HG03045 (cell line): ENCODE measurements around the gene FLNB.
A peak's percentile ranks its signal among the peaks of the same experiment; 100 is the strongest.
"Not testable (repeated sequence)": the region's sequence is repeated elsewhere in the genome, so short reads cannot be mapped to it uniquely, and the experiment has no call there.

Experiments used
- ATAC-seq: cut with Tn5 transposase; IDR thresholded peaks from one replicate; pipeline ENCODE4 v1.9.1; 2021; ENCODE audit warnings: mild to moderate bottlenecking, moderate library complexity; ENCODE audit not compliant: unreplicated experiment

The FLNB gene

DNA sequence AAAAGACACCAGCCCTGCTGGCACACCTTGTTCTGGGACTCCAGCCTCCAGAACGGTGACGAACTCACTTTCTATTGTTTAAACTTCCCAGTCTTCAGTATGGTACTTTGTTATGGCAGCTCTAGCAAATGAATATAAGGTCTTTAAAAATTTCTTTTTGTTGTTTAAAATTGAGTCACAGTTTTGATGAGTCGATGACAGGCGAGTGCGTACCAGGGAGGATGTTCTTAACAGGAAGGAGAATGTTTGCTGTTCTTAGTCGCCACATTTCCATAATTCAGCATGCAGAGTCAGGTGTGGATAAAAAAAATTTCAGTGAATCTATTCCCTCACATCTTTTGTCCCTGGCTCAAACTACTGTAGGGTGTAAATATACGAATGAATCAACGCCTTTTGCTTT lies 190.1 kb downstream of the FLNB start:
- no peak for ATAC-seq

DNA sequence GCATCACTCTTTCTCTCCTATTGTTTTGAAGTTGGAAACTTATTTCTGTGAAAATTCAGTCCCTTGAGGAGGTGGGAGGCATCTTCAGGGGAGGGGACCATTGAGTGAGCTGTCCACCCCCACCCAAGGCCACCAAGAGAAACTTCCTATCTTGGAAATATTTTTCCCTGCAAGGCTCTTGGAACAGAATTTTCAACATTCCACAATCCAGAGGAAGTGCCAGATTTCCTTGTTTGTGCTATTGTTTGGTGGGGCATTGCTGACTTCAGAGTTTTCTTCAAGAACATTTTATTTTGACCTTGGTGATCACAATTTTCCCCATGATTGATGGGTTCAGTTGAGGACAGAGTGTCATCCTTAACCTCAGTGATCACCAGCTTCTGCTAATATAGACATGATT lies 190.6 kb downstream of the FLNB start:
- ATAC-seq = no peak

DNA sequence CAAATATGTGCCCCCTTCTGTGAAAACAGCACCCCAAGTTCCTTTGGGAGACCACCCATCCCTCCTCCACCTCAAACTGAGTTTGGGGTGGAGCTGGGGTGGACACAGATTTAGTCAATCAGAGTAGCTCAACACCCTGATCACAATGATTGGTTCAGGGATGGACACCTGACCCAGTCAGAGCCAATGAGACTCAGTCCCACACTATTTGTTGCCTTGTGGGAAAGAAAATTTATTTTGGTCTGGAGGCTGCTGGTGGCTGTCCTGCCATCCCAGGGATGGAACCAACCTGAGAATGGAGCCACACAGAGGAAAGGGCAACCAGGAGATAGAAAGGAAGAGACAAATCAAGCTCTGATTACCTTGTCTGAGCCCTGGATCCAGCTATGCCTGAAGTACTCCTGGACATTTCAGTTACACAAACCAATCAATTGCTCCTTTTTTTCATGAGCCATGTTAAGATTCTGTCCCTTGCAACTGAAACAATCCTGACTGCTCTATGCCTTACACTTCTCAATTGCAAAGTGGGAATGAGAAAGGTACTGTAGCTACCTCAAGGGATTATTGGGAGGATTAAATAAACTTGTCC lies 192.0 kb downstream of the FLNB start:
- ATAC-seq = no peak

DNA sequence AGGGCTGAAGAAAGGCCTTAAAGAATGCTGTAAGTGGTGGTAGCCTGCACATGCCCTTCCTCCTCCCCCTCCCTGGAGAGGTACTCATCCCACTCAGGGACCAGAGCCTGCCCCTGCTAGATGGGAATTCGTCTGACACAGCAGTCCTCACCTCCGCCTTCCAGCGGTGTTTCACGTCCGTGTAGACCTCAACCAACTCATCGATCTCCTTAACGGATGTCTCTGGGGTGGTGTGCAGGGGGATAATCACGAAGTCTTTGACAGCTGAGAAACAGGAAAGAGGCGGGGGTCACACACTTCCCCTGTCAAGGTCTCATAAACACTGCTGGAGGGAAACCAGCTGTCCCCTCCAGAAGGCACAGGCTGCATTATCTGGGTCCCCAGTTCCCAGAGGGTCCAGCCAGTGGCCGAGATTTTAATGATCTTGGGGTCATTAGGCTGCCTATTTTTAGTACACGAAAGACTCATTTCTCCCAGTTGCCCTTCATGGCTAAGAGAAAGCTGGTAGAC lies 192.7 kb downstream of the FLNB start:
- no peak for ATAC-seq

DNA sequence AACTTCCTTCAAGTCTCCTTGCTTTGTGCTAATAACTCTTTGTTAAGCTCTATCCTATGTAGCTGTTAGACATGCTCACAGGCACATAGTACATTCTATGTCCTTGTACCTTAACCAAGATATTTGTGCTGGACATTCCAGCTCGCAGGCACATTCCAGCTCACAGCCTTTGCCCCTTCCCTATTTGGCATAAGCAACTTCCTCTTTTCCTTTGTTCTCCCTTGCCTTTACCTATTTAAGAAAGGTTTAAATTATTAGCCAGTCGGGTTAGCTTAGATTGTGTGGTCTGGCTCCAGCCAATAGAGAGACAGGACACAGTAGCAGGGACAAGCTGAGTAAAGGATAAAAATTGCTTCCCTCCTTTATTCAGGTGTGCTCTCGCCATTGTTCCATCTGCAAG lies 193.2 kb downstream of the FLNB start:
- not testable (repeated sequence) for ATAC-seq

DNA sequence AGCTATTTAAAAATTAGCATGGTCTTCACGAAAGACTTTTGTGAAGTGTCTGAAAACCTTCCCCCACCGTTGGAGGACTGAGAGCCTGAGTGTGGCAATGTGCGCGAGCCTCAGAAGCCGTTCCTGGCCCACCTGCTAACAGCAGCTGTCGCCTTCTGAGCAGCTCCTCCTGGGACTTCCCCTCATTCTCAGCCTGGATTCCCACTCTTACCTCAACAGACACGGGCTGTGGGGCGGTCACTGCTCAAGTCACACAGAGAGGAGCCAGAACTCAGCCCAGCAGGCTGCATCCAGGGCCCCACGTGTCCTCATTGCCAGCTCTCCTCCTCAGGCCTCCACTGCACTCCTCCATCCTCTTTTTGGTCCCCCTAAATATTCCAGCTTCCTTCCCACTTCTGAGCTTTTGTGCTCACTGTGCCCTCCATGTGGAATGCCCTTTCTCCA lies 194.7 kb downstream of the FLNB start:
- peak; percentile 79 for ATAC-seq

DNA sequence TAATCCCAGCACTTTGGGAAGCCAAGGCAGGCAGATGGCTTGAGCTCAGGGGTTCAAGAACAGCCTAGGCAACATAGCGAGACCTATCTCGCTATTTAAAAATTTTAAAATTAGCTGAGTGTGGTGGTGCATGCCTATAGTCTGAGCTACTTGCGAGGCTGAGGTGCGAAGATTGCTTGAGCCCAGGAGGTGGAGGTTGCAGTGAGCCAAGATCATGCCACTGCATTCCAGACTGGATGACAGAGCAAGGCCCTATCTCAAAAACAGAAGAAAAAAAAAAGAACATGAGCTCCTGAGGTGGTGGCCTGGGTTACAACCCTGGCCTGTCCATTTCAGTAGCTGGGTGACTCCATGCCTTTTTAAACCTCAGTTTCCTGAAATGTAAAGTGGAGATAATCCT lies 195.3 kb downstream of the FLNB start:
- ATAC-seq = no peak

DNA sequence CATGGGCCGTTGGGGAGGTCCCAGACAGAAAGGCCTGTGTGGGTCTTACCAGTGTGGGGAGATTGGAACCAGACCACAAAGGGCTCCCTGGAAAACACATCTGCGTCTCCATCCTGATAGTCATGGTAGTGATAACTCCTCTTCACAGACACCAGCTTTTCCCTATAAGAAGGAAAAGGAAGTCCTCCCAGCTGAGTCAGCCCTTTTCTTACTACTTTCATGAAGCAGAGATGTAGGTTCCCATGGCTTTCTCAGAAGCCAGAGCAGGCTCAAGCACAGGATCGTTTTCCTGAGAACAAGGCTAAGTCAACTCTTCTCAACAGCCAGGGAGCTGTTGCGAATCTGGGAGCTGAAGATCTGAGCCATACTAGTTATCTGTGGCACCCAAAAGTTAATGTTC lies 196.5 kb downstream of the FLNB start:
- ATAC-seq = no peak

DNA sequence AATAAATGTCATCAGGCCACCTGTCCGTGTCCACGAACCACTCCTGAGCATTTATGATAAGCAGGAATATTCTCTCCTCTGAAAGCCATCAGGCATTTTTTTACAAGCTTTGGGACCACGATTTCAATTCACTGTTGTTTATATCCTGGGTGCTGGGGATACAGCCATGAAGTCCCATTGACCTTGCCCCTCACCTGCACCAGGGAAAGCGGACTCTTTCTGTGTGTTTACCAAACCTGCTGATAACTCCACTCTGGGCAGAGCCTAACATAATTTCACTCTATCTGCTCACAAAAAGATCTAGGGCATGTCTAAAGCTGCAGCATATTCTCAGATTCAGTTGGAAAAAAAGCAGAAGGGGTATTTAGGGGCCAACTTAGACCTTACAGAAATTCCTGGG lies 197.8 kb downstream of the FLNB start:
- ATAC-seq = no peak

DNA sequence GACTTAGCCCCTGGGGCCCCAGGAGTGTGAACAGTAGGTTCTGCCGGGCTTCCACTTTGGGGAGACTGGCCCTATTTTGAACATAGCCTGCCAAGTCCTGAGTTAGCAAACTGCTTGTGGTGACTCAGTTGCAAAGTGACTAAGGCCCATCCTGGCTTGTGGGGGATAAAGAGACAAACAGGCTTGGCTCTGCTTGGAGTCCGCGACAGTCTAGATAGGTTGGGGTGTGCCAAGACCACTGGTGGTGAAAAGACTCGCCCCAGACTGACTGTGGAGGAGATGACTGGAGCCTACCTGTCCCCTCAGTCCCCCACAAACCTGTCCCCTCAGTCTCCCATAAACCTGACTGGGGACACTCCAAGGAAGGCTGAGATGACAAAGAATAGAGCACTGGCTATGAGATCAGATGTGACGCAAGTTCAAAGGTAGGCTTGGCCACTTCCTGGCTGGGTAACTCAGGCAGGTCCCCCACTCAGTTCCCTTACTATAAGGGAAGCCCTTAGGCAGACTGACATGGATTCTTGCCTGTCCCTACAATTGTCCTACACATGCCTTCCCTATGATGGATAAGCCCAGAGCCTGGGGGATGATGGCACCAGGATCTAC lies 198.3 kb downstream of the FLNB start:
- ATAC-seq = no peak

DNA sequence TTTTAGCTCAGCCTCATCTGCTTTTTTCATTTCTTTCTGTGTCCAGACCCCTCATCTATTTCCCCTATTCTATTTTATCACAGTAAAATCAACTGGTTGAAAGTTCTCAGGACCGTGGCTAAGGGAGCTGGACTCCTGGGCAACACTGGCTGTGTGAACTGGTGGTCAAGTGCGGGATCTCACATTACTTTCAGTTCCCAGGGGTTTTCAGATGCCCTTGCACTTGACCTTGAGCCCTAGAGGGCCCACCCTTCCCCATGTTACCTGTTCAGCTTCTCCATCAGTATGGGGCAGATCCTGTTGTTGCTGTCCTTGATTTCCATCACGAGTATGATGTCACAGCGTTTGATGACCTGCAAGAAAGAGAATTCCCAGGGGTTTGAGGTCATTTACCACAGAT lies 199.7 kb downstream of the FLNB start:
- ATAC-seq = no peak

DNA sequence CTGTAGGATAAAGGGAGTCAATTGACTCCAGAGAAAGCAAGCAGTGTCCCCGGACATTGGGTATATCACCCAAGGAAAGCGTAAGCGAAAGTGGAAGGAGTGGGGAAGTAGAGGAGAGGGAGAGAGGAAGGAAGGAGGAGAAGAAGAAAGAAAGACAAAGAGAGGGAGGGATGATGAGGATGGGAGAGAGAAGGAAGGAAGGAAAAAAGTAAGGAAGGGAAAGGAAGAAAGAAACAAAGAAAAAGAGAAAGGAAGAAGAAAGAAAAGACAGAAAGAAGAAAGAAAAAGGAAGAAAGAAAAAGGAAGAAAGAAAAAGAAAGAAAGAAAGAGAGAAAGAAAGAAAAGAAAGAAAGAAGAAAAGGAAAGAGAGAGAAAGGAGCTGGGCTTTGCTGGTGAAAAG lies 201.7 kb downstream of the FLNB start:
- ATAC-seq = no peak

DNA sequence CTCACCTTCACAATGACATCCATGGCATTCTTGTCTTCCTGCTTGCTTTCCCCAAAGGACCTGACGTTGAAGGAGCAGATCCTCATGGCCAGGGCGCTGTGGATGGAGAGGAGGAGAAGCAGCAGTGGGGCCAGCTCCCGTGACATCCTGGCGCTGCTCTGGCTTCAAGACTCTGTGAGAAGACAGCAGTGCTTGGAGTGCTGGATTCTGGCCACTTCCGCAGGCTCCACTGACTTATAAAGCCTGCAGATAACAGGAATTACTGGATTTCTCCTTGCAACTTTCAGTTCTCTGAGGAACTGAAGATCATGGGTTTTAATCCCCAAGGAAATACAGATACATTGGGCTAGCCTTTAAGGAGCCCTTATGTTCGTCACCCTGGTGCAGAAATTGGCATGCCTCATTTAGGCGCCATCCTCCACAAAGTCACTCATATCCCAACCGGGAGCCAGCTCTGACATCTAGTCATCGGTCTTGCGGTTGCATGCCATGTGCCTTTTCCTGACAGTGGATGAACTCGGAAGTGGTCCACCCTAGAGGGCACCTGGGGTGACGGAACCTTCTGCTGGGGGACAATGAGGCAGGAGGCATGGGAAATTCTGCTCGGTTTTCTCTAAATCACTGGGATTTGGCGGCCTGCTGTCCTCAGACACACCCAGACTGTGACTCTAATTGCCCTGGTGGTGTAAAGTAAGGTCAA lies 202.7 kb downstream of the FLNB start, which contains the start of gene DNASE1L3:
TSS of gene DNASE1L3 (minus strand) at position 212 of the 700 bp plus-strand sequence. CDS start at position 146, 66 bp downstream.
- ATAC-seq = no peak

DNA sequence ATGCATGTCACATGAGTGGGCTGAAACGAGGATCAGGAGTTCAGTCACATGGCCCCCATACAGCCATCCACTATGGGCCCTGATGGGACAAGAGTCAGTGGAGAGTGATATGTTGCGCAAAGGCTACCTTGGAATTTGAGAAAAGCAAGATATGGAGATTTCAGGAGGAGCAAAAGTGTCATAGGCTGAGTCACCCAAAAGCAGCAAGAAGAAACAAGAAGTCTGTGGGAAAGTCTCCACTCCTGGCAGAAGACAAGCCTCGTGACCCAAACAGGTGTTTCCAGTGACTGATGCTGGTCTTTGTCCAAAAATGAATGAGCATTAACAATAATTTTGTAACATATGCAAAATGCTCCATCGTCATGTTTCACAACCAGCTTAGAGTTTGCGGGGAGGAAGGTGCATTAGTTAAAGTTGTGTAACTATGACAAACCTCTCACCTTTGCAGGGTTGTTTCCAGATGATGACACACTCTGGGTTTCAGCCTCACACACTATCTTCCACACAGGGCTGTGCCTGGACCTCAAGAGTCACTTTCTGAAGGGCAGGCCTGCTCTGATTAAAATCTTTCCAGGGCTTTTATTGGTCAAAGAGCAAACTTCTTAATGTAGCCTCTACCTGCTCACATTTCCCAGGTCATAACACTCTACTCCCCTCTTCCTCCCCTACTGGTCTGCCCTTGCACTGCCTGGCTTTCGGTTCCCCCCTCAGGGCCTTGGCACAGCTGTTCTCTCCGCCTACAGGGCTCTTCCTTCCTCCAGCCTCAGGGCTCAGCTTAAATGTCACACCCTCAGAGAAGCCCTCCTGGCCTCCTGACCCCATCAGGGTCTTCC lies 206.5 kb downstream of the FLNB start:
- peak; percentile 79 for ATAC-seq

DNA sequence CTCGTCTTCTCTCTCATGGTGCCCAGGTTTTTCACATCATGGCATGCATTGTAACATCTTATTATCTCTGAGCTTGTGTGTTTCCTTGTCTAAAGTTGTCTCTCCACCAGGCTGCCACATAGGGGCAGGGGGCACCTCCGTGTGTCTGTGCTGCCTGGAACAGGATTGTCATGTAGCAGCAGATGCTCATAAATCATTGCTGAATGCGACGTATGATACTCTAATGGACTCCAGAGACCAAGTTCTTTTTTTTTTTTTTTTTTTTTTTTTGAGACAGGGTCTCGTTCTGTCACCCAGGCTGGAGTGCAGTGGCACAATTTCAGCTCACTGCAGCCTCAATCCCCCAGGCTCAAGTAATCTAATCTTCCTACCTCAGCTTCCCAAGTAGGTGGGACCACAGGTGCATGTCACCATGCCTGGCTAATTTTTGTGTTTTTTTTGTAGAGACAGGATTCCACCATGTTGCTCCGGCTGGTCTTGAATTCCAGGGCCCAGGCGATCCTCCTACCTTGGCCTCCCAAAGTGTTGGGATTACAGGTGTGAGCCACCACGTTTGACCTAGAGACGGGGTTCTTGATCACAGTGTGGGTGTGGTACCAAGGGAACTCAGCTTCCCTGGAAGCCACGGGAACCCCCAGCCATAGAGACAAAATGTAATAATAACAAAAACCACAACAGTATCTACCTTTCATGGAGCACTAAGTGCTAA lies 207.2 kb downstream of the FLNB start:
- ATAC-seq = no peak

DNA sequence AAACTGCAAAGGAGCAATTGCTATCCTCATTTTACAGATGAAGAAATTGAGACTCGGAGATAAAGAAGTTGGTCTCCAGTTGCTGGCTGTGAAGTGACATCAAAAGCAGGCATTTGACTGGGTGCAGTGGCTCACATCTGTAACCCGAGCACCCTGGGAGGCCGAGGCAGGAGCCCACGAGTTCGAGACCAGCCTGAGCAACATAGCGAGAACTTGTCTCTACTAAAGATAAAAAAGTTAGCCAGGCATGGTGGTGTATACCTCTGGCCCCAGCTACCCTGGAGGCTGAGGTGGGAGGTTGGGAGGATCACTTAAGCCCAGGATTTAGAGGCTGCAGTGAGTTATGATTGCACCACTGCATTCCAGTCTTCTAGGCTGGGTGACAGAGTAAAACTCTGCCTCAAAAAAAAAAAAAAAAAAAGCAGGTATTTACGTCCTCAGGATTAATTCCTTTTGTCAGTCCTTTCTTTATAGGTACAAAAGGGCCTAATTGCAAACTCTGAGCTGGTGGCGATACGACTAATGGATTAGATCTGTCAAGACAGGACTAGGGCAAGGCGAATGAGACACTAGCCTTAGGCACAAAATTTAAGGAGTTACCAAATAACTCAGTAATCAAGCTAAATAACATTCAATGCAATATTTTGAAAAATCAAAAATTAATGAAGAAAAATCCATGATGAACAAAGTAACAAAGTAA lies 208.4 kb downstream of the FLNB start:
- no peak for ATAC-seq

DNA sequence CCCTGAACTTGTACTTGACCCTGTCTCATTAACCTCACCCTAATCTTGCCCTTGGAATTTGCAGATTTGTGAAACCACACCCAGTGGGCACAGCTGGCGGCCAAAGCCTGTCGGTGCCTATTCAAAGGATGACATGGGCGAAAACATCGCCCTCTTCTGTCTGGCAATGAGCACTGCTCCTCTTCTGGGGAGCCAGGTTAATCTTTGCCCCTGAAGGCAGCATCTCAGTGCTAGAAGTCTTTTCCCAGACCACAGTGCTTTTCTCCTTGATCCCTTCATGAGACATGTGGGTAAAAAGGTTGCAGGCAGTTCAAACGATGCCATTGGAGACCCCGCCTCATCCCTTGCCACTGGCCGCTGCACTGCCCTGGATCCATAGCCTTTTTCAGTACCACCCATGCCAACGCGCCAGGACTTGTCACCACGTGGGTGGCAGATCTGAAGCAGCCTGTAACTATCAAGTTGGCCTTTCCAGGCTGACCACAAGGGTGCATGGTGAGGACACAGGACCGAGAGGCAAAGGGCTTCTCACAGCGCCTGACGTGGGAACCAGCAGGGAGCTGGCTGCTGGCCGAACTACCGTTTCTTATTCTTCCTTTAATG lies 209.1 kb downstream of the FLNB start:
- peak; percentile 37 for ATAC-seq

DNA sequence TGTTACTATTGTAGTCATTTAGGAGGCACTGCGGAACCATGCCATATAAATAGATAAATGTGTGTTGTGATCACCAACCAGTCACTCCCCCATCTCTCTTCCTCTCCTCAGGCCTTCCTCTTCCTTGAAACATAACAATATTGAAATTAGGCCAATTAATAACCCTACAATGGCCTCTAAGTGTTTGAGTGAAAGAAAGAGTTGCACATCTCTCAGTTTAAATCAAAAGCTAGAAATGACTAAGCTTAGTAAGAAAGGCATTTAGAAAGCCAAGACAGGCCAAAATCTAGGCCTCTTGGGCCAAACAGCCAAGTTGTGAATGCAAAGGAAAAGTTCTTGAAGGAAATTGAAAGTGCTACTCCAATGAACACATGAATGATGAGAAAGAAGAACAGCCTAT lies 210.7 kb downstream of the FLNB start:
- no peak for ATAC-seq
